Testis (tissue), 3 donors: ENCODE measurements around the gene RUNX1. TPM values are rescaled to one million over a fixed set of nuclear protein-coding genes. Genes with fewer than 3 reads are reported as not detected.
A peak's percentile ranks its signal among the peaks of the same experiment; 100 is the strongest.

Source experiments
- DNase-seq: peaks from one replicate; pipeline ENCODE4 v3.0.0-alpha.2; 2019
- H3K27ac ChIP-seq, 2 donors: fragments of 200-600 bp; sonication (generic); one replicate each; pipeline ENCODE4 v1.5.1; 2019
- H3K27me3 ChIP-seq: fragments of 200-600 bp; sonication (generic); one replicate; pipeline ENCODE4 v1.5.1; 2019
- H3K36me3 ChIP-seq: fragments of 200-600 bp; sonication (generic); one replicate; pipeline ENCODE4 v1.5.1; 2017; ENCODE audit warnings: low read depth; ENCODE audit errors: missing control alignments
- H3K4me1 ChIP-seq: fragments of 200-600 bp; sonication (generic); one replicate; pipeline ENCODE4 v1.5.1; 2019
- H3K4me3 ChIP-seq, 2 donors: fragments of 200-600 bp; sonication (generic); one replicate each; pipeline ENCODE4 v1.5.1; 2017 to 2019
- H3K9me3 ChIP-seq: fragments of 200-600 bp; sonication (generic); one replicate; pipeline ENCODE4 v1.5.1; 2017
- POLR2A ChIP-seq: fragments of 450-650 bp; IDR thresholded peaks from one replicate; pipeline ENCODE4 v1.6.1; 2017; ENCODE audit warnings: antibody characterized with exemption, mild to moderate bottlenecking, moderate library complexity
- WGBS, 2 donors: methylation state at CpG; one replicate each; pipeline ENCODE4 v1.1.5; 2018; 5-methylcytosine and 5-hydroxymethylcytosine counted together
- intact Hi-C: fragments of 100-400 bp; cut with DNase I; formaldehyde crosslinking; loops from one replicate; pipeline ENCODE4 v1.15.1; 2023; ENCODE audit warnings: low total_unique reads
- polyA plus RNA-seq: library from polyadenylated mRNA; stranded (reverse); fragments of 350-450 nt; fragmentation: Illumina TruSeq; extraction: RNeasy Lipid Tissue Mini Kit (QIAGEN cat#74804); gene quantifications from one replicate; pipeline ENCODE4 v1.2.3, GENCODE V29; 2014; ENCODE audit warnings: low read depth, low replicate concordance; ENCODE audit not compliant: insufficient read depth
- total RNA-seq, 2 donors: library from RNA; depleted of rRNA; stranded (reverse); fragments of >200 nt; gene quantifications; one replicate each; pipeline ENCODE4 v1.2.3, GENCODE V29; 2016
- TF ChIP-seq, protein P1 (sequence below), 3 experiments: fragments of 450-650 bp in 2 of 3; fragments of 200-600 bp in 1 of 3; sonication (generic) in 1 of 3; IDR thresholded peaks; one replicate each; pipeline ENCODE4 v1.5.1; 2016 to 2019; ENCODE audit warnings: antibody characterized with exemption in 3 of 3, mild to moderate bottlenecking in 2 of 3, moderate library complexity in 1 of 3

Gene RUNX1
- total and polyA plus RNA-seq, 3 donors from 2014 or later = 11.1 to 28.7 (median 24.3) TPM

GRCh38 chr21:34857874-34858273 lies 191.2 kb downstream of the RUNX1 start:
- no peak for TF ChIP-seq POLR2A
- TF ChIP-seq, protein P1, sequence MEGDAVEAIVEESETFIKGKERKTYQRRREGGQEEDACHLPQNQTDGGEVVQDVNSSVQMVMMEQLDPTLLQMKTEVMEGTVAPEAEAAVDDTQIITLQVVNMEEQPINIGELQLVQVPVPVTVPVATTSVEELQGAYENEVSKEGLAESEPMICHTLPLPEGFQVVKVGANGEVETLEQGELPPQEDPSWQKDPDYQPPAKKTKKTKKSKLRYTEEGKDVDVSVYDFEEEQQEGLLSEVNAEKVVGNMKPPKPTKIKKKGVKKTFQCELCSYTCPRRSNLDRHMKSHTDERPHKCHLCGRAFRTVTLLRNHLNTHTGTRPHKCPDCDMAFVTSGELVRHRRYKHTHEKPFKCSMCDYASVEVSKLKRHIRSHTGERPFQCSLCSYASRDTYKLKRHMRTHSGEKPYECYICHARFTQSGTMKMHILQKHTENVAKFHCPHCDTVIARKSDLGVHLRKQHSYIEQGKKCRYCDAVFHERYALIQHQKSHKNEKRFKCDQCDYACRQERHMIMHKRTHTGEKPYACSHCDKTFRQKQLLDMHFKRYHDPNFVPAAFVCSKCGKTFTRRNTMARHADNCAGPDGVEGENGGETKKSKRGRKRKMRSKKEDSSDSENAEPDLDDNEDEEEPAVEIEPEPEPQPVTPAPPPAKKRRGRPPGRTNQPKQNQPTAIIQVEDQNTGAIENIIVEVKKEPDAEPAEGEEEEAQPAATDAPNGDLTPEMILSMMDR (IDR thresholded peaks at IDR 0.05) = no peak
- WGBS, 2 donors = 71 to 88% methylated on average over 4 of the region's 4 CpGs
- Histone ChIP-seq H3K9me3 (no peaks in the 10 kb centered on the region), H3K27me3 (no peaks in the 10 kb centered on the region), H3K36me3 (no peaks in the 10 kb centered on the region), H3K27ac (no peak overlapping the region), H3K4me3 (no peak overlapping the region), H3K4me1 (no peaks in the 10 kb centered on the region)
- no peak for DNase-seq
- intact Hi-C loops = no loop called here

- Histone ChIP-seq H3K4me1 (no peaks in the 10 kb centered on the region), H3K4me3 (no peak overlapping the region), H3K36me3 (no peaks in the 10 kb centered on the region), H3K9me3 (no peaks in the 10 kb centered on the region), H3K27me3 (no peaks in the 10 kb centered on the region), H3K27ac (no peak overlapping the region)
- intact Hi-C loops = no loop called here
- TF ChIP-seq, protein P1 (IDR thresholded peaks at IDR 0.05) = no peak
- TF ChIP-seq POLR2A = no peak
- 81 to 87% methylated on average over 9 of the region's 9 CpGs for WGBS, 2 donors
- no peak for DNase-seq
Observed at GRCh38 chr21:34857122-34857713, 191.9 kb downstream of the RUNX1 start.

- Histone ChIP-seq H3K36me3 (no peaks in the 10 kb centered on the region), H3K4me3 (no peak overlapping the region), H3K9me3 (no peaks in the 10 kb centered on the region), H3K4me1 (no peaks in the 10 kb centered on the region), H3K27ac (no peak overlapping the region), H3K27me3 (no peaks in the 10 kb centered on the region)
- no peak for TF ChIP-seq POLR2A
- TF ChIP-seq, protein P1 (IDR thresholded peaks at IDR 0.05) = no peak
- no peak for DNase-seq
- WGBS, 2 donors = 70 to 76% methylated on average over 3 of the region's 3 CpGs
- intact Hi-C loops = no loop called here
Observed at GRCh38 chr21:34852448-34852847, 196.7 kb downstream of the RUNX1 start.

DNA sequence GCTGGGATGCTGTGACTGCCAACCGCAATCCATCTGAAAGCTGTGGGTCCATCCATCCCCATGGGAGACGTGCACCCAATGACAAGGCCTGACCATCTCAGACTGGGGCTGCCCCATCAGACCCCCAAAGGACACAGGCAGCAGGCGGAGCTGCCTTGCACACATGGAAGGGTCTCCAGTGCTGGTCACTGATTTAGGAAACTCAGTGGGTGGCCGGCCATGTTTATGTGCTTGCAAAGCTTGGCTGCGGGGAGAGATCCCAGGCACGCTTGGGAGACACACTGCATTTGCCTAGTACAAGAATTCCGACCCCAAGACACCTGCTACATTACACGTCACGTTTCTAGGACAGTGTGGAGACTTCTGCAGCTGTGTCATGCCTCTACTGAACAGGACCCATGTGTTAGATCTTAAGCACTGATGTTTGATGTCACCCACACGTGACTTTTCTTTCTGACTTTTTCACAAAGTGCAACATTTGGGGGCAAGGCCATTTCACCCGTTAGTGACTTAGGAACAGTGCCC lies 198.9 kb downstream of the RUNX1 start:
- DNase-seq = no peak
- Histone ChIP-seq H3K9me3 (no peaks in the 10 kb centered on the region), H3K27ac (no peak overlapping the region), H3K4me1 (peaks cover 4% of the 10 kb centered on the region), H3K4me3 (no peak overlapping the region), H3K36me3 (no peaks in the 10 kb centered on the region), H3K27me3 (no peaks in the 10 kb centered on the region)
- intact Hi-C loops = no loop called here
- WGBS, 2 donors = 88 to 89% methylated on average over 11 of the region's 11 CpGs
- TF ChIP-seq, protein P1 (IDR thresholded peaks at IDR 0.05) = no peak
- no peak for TF ChIP-seq POLR2A

DNA sequence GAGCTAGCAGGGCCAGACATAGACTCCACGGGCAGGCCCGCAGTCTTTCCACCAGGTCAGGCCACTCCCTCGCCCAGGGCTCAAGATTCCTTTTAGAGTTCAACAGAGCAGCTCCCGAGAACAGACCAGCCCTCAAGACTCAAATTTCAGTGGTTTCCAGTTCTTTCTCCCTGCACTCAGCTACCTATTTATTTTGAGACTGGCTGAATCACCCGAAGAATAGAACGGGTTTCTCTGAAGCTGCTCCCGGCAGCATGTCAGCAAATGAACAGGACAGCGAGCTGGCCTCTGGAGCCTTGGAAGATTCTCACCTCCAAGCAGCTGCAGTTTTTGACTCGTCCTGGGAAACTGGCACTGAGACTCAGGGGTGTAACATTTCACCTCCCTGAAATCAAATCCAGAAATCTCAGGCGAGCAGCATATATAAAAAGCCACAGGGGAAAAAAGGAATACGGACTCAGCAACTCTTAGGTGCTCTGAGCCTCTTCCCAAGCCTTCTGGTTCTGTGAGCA lies 202.4 kb downstream of the RUNX1 start:
- WGBS, 2 donors = 47 to 66% methylated on average over 11 of the region's 11 CpGs
- peak overlapping the region in 1 of 2 donors; percentile 71 for H3K27ac ChIP-seq
- no peaks in the 10 kb centered on the region for H3K36me3 ChIP-seq
- no peaks in the 10 kb centered on the region for H3K27me3 ChIP-seq
- TF ChIP-seq, protein P1 (IDR thresholded peaks at IDR 0.05) = no peak
- TF ChIP-seq POLR2A = no peak
- no peak for DNase-seq
- intact Hi-C loops = no loop called here
- H3K9me3 ChIP-seq = no peaks in the 10 kb centered on the region
- no peak overlapping the region for H3K4me3 ChIP-seq
- peaks cover 11% of the 10 kb centered on the region for H3K4me1 ChIP-seq
